ENCODE results near the gene PLEKHJ1.

The PLEKHJ1 gene

DNA sequence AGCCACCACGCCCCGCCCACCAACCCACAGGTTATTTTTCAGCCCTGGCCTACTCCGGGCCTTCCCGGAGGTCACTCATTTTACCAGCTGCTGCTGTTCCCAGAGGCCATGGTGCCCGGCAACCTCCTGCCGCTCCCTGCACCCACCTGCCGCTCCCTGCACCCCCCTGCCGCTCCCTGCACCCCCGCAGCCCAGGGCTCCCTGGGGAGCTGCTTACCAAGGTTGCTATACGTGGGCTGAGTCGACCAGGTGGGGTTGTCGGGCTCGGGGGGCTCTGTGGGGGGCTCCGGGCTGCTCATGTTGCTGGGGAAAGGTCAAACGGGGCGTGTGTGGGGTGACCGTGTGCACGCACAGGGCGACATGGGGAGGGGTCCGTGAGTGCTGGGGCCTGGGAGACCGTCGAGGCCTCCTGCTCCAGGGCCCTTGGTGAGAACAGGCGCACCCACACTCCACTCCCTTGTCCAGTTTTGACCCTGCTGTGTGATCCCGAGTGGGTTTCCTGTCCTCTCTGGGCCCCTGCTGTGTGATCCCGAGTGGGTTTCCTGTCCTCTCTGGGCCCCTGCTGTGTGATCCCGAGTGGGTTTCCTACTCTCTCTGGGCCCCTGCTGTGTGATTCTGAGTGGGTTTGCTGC, 44.6 kb upstream of the PLEKHJ1 start:
- no peaks in the 10 kb centered on the region for H3K4me1 Mint-ChIP-seq
- no peak for TF ChIP-seq CTCF (IDR thresholded peaks at IDR 0.05; ENCODE audit: unreplicated experiment in 3 of 3)
- no peak overlapping the region for H3K27ac Mint-ChIP-seq
- peaks cover 3% of the 10 kb centered on the region for H3K36me3 Mint-ChIP-seq (ENCODE audit: low read depth)
- no peaks in the 10 kb centered on the region for H3K9me3 Mint-ChIP-seq
- peaks cover 35% of the 10 kb centered on the region for H3K27me3 Mint-ChIP-seq (ENCODE audit: low read depth)
- no peak overlapping the region for H3K4me3 Mint-ChIP-seq

- no peak for TF ChIP-seq CTCF (IDR thresholded peaks at IDR 0.05; ENCODE audit: unreplicated experiment in 3 of 3)
- peaks cover 12% of the 10 kb centered on the region for H3K4me1 Mint-ChIP-seq
- no peaks in the 10 kb centered on the region for H3K9me3 Mint-ChIP-seq
- H3K27ac Mint-ChIP-seq, result no peak overlapping the region
- peaks cover 15% of the 10 kb centered on the region for H3K36me3 Mint-ChIP-seq (ENCODE audit: low read depth)
- no peak overlapping the region for H3K4me3 Mint-ChIP-seq
- peaks cover 23% of the 10 kb centered on the region for H3K27me3 Mint-ChIP-seq (ENCODE audit: low read depth)
These were observed 42.5 kb upstream of the PLEKHJ1 start for GRCh38 chr19:2278459-2279158.

DNA sequence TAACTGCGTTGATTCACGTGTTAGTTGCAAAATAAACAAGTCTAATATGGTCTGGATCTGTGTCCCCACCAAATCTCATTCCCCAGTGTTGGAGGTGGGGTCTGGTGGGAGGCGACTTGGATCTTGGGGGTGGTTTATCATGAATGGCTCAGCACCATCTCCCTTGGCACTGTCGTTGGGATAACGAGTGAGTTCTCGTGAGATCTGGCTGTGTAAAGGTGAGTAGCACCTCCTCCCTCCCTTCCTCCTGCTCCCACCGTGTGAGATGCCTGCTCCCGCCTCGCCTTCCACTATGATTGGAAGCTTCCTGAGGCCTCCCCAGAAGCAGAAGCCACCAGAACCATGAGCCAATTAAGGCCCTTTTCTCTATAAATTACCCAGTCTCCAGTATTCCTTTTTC, 41.0 kb upstream of the PLEKHJ1 start:
- Mint-ChIP-seq H3K9me3 (no peaks in the 10 kb centered on the region), H3K36me3 (ENCODE audit: low read depth) (peaks cover 20% of the 10 kb centered on the region), H3K4me3 (peak overlapping the region in 1 of 3 experiments; percentile 20), H3K4me1 (peaks cover 19% of the 10 kb centered on the region), H3K27me3 (ENCODE audit: low read depth) (peaks cover 11% of the 10 kb centered on the region), H3K27ac (peak overlapping the region in 1 of 3 experiments; percentile 36)
- TF ChIP-seq CTCF (IDR thresholded peaks at IDR 0.05; ENCODE audit: unreplicated experiment in 3 of 3), result no peak

GRCh38 chr19:2276429-2276986, 40.4 kb upstream of the PLEKHJ1 start:
- no peak for TF ChIP-seq CTCF (IDR thresholded peaks at IDR 0.05; ENCODE audit: unreplicated experiment in 3 of 3)
- no peak overlapping the region for H3K27ac Mint-ChIP-seq
- peaks cover 5% of the 10 kb centered on the region for H3K27me3 Mint-ChIP-seq (ENCODE audit: low read depth)
- H3K4me3 Mint-ChIP-seq, result no peak overlapping the region
- H3K36me3 Mint-ChIP-seq (ENCODE audit: low read depth), result peaks cover 24% of the 10 kb centered on the region
- no peaks in the 10 kb centered on the region for H3K9me3 Mint-ChIP-seq
- H3K4me1 Mint-ChIP-seq, result peaks cover 24% of the 10 kb centered on the region

DNA sequence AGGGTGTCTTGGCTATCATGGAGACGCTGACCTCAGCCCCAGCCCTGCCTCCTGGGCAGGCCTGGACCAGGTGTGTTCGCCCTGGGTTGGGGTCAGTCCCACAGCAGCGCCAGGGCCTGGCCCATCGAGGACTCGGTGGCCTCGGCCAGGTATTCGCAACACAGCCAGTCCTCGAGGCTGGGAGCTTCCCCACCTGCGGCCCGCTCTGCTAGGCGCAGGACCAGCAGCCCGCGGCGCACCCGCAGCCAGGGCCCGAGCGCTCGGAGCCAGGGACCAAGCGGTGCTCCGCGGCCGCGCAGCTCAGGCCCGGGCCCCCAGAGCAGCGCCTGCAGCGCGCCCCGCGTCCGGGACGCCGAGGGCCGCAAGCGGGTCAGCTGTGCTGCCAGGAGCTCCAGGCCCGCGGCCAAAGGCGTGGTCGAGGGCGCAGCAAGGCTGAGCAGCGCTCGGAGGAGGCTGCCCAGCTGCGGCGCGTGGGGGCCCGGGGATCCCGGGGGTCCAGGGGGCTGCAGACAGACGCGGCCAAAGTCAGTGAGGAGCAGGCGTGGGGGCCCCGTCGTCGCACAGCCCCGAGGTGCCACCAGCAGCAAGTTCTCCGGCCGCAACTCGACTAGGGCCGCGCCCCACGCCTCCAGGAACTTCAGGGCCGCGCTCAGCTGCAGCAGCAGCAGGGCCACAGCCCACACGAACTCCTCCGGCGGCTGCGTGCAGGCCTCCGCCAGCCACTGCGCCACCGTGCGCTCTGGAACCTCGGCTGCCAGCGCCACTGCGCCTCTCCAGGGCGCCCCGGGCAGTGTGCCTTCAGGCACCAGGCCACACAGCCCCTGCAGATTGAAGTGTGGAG, 39.7 kb upstream of the PLEKHJ1 start:
- peaks cover 5% of the 10 kb centered on the region for H3K27me3 Mint-ChIP-seq (ENCODE audit: low read depth)
- no peak overlapping the region for H3K27ac Mint-ChIP-seq
- H3K9me3 Mint-ChIP-seq, result no peaks in the 10 kb centered on the region
- H3K36me3 Mint-ChIP-seq (ENCODE audit: low read depth), result peaks cover 25% of the 10 kb centered on the region
- TF ChIP-seq CTCF (IDR thresholded peaks at IDR 0.05; ENCODE audit: unreplicated experiment in 3 of 3), result no peak
- H3K4me1 Mint-ChIP-seq, result peaks cover 26% of the 10 kb centered on the region
- H3K4me3 Mint-ChIP-seq, result no peak overlapping the region

Measured in nephron (organoid).